Measurements from ENCODE around the gene LTK.

Gene LTK

DNA sequence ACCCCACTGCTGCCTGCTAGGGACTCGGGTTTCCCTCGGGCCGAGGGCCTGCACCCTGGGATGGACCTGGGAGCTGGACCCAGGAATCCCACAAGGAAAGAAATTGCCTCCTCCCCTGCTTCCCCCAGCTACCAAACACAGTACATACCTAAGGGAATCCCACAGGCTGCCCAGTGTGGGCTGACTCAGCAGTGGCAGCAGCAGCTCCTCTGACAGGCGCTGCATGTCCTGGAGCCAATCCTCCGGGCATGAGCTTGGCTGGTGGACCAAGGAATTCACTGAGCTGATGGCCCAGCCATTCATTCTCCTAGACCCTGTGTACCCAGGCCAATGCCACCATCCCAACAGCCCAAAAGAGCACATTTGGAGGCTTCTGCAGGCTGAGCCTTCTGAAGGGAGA is 9.5 kb upstream of the LTK start:
- no peaks in the 10 kb centered on the region for H3K9me3 ChIP-seq
- intact Hi-C loops (cut with DNase I; ENCODE audit: low total_unique reads) = no loop called here
- peaks cover 23 to 84% (median 52%) of the 10 kb centered on the region in 3 donors for H3K36me3 ChIP-seq
- no peak for DNase-seq
- H3K27me3 ChIP-seq = no peaks in the 10 kb centered on the region
- no peak overlapping the region for H3K27ac ChIP-seq
- H3K4me1 ChIP-seq = no peaks in the 10 kb centered on the region
- TF ChIP-seq, protein P1, sequence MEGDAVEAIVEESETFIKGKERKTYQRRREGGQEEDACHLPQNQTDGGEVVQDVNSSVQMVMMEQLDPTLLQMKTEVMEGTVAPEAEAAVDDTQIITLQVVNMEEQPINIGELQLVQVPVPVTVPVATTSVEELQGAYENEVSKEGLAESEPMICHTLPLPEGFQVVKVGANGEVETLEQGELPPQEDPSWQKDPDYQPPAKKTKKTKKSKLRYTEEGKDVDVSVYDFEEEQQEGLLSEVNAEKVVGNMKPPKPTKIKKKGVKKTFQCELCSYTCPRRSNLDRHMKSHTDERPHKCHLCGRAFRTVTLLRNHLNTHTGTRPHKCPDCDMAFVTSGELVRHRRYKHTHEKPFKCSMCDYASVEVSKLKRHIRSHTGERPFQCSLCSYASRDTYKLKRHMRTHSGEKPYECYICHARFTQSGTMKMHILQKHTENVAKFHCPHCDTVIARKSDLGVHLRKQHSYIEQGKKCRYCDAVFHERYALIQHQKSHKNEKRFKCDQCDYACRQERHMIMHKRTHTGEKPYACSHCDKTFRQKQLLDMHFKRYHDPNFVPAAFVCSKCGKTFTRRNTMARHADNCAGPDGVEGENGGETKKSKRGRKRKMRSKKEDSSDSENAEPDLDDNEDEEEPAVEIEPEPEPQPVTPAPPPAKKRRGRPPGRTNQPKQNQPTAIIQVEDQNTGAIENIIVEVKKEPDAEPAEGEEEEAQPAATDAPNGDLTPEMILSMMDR (IDR thresholded peaks at IDR 0.05) = no peak
- H3K4me3 ChIP-seq = no peak overlapping the region

DNA sequence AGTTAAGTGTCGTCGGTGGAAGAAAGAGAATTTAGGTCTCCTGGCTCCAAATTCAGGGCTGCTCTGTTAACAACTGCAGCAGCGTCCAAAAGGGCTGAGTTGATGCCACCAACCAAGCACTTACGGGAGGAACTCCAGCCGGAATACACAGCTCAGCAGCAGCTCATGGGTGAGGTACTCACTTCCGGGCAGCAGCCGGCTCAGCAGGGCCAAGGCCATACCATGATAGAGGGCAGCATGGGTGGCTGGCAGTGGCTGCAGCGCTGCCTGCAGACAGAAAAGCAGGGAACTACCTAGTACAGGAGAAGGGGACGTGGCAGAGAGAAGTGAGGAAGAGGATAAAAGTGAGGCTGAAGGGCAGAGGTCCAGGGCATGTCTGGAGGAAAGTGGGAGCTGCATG is 8.0 kb upstream of the LTK start:
- no peak for DNase-seq
- no peak overlapping the region for H3K27ac ChIP-seq
- no peaks in the 10 kb centered on the region for H3K9me3 ChIP-seq
- TF ChIP-seq, protein P1 (IDR thresholded peaks at IDR 0.05) = no peak
- intact Hi-C loops (cut with DNase I; ENCODE audit: low total_unique reads) = no loop called here
- no peaks in the 10 kb centered on the region for H3K27me3 ChIP-seq
- H3K4me1 ChIP-seq = no peaks in the 10 kb centered on the region
- H3K4me3 ChIP-seq = no peak overlapping the region
- H3K36me3 ChIP-seq = peaks cover 8 to 82% (median 37%) of the 10 kb centered on the region in 3 donors

DNA sequence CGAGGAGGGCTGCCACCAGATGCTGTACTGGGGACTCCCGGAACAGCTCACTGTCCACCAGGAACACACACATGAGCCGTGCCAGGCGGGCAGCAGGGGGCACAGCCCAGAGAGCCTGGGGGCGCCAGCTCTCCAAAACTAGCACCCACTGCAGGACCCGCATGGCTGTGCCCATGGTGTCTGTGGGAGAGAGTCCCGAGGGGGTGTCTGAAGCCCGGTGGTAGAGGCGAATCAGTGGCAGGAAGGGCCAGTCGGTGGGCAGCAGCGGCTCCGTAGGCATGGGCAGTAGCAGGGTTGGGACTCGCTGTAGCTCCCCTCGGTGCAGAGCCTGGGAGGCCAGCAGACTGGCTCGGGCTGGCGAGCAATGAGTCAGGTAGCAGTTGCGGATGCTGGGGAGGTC is 7.0 kb upstream of the LTK start:
- Histone ChIP-seq H3K36me3 (peaks cover 0 to 78% (median 27%) of the 10 kb centered on the region in 3 donors), H3K4me3 (no peak overlapping the region), H3K27me3 (no peaks in the 10 kb centered on the region), H3K27ac (no peak overlapping the region), H3K4me1 (no peaks in the 10 kb centered on the region), H3K9me3 (no peaks in the 10 kb centered on the region)
- no peak for DNase-seq
- TF ChIP-seq, protein P1 (IDR thresholded peaks at IDR 0.05) = no peak
- intact Hi-C loops (cut with DNase I; ENCODE audit: low total_unique reads) = no loop called here

DNA sequence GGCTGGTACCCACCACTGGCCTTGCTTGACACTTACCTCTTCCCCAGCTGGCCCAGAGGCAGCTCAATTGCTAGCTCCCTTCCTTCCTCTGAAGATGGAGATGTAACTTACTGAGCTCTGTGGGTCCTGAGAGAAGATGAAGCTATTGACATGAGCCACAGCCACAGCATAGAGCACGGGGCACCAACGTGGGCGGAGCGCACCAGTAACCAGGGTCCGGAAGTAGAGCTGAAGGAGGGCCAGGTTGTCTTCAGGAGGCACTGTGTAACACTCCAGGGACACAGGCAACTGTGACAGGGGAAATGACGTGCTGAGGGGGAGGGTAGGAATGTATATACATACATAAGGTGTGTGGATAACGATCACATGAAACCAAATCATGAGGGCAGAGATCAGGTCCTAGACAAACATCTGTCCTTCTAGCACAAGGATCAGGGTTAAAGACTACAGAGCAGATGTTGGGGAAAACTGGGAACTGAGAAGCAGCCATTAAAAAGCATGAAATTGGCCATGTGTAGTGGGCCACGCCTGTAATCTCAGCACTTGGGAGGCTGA is 4.3 kb upstream of the LTK start:
- Histone ChIP-seq H3K4me3 (no peak overlapping the region), H3K27me3 (peaks cover 0 to 12% of the 10 kb centered on the region in 2 donors), H3K9me3 (no peaks in the 10 kb centered on the region), H3K36me3 (peaks cover 0 to 52% (median 9%) of the 10 kb centered on the region in 3 donors), H3K4me1 (peaks cover 0 to 10% (median 9%) of the 10 kb centered on the region in 4 donors), H3K27ac (no peak overlapping the region)
- no peak for DNase-seq
- TF ChIP-seq, protein P1 (IDR thresholded peaks at IDR 0.05) = no peak
- intact Hi-C loops (cut with DNase I; ENCODE audit: low total_unique reads) = no loop called here

DNA sequence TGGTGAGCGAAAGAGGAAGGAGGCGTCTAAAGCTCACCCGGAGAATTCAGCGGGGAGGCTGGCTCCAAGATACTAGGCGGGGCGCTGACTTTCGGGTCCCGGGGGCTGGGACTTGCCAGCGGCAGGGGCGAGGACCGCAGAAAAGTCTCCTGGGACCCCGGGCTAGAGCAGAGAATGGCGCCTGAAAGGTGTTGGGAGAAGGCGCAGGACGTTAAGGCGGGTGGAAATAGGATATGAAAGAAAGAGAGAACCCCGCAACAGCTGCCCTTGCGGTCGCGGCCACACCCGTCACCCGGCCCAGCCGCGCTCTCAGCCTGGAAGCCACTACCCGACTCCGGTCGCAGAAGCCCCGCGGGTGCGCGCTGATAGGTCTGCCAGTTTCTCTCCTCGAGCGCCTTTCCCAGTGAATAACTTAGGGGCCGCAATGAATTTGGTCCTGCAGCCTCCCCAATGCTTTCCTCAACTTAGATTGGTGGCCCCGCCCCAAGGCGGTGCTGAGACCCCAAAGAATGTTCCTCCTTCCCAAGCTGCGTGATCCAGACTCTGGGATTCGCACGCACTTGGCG is 604 bp downstream of the LTK start:
- H3K9me3 ChIP-seq = no peaks in the 10 kb centered on the region
- TF ChIP-seq, protein P1 (IDR thresholded peaks at IDR 0.05) = no peak
- peaks cover 0 to 46% of the 10 kb centered on the region in 2 donors for H3K27me3 ChIP-seq
- peaks cover 0 to 31% (median 24%) of the 10 kb centered on the region in 4 donors for H3K4me1 ChIP-seq
- no peak overlapping the region for H3K27ac ChIP-seq
- H3K36me3 ChIP-seq = peaks cover 0 to 19% (median 0%) of the 10 kb centered on the region in 3 donors
- no peak for DNase-seq
- intact Hi-C loops (cut with DNase I; ENCODE audit: low total_unique reads) = no loop called here
- H3K4me3 ChIP-seq = peak overlapping the region; percentile 23 to 44
